ENCODE results near the gene KRTAP12-4. TPM values are rescaled to one million over a fixed set of nuclear protein-coding genes. Genes with fewer than 3 reads are reported as not detected.

Gene KRTAP12-4
- total RNA-seq, 1 donor from 2014 or later, result not detected

DNA sequence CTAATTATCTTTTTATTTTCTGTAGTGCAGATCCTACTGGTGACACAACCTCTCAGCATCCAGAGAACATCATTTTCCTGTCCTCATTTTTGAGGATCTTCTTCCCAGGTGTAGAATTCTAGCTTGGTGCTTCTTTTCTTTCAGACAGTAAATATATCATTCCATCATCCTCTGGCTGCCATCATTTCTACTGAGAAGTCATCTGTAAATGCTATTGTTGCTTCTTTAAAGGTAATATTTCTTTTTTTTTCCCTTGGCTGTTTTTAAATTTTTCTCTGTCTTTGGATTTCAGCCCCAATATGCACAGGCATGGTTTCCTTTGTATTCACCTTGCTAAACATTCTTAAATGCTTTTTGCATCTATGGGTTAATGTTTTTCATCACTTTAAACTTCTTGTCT is 30.9 kb downstream of the KRTAP12-4 start:
- Mint-ChIP-seq H3K27me3 (ENCODE audit: unreplicated experiment) (peaks cover 7% of the 10 kb centered on the region), H3K4me1 (ENCODE audit: unreplicated experiment) (peaks cover 3% of the 10 kb centered on the region), H3K9me3 (ENCODE audit: unreplicated experiment) (no peaks in the 10 kb centered on the region)

GRCh38 chr21:44619886-44620285 is 34.6 kb downstream of the KRTAP12-4 start:
- no peak for DNase-seq (ENCODE audit: low spot score)
- Mint-ChIP-seq H3K36me3 (ENCODE audit: low read depth, unreplicated experiment) (peaks cover 6% of the 10 kb centered on the region), H3K4me3 (ENCODE audit: unreplicated experiment) (no peak overlapping the region), H3K4me1 (ENCODE audit: unreplicated experiment) (peaks cover 7% of the 10 kb centered on the region), H3K27ac (ENCODE audit: unreplicated experiment) (no peak overlapping the region), H3K9me3 (ENCODE audit: unreplicated experiment) (no peaks in the 10 kb centered on the region), H3K27me3 (ENCODE audit: unreplicated experiment) (peaks cover 2% of the 10 kb centered on the region)
- TF ChIP-seq CTCF (IDR thresholded peaks at IDR 0.05; ENCODE audit: unreplicated experiment), result no peak

More for the DNA sequence above, 30.9 kb downstream of the KRTAP12-4 start:
- Mint-ChIP-seq H3K4me3 (ENCODE audit: unreplicated experiment) (no peak overlapping the region), H3K27ac (ENCODE audit: unreplicated experiment) (no peak overlapping the region), H3K36me3 (ENCODE audit: low read depth, unreplicated experiment) (peaks cover 7% of the 10 kb centered on the region)
- DNase-seq (ENCODE audit: low spot score), result no peak
- no peak for TF ChIP-seq CTCF (IDR thresholded peaks at IDR 0.05; ENCODE audit: unreplicated experiment)

DNA sequence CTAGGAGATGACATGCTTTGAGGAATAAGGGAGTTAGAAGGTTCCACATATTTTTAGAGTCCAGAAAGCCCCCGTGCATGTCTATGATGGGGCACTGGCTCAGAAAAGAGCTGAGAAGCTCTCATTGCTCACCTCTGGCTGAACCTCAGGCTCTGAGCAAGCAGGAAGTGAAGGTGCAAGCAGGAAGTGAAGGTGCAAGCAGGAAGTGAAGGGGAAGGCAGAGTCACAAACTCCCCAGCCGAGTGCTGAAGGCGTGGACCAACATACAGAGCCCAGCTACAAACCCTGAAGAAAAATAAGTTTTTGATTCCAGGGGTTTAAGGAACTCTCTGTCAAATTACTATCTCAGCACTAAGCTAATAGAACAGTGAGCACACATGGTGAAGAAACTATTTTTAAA is 35.5 kb downstream of the KRTAP12-4 start:
- TF ChIP-seq CTCF (IDR thresholded peaks at IDR 0.05; ENCODE audit: unreplicated experiment), result no peak
- no peak overlapping the region for H3K27ac Mint-ChIP-seq (ENCODE audit: unreplicated experiment)
- peaks cover 7% of the 10 kb centered on the region for H3K4me1 Mint-ChIP-seq (ENCODE audit: unreplicated experiment)
- no peak for DNase-seq (ENCODE audit: low spot score)
- H3K27me3 Mint-ChIP-seq (ENCODE audit: unreplicated experiment), result peaks cover 2% of the 10 kb centered on the region
- no peaks in the 10 kb centered on the region for H3K9me3 Mint-ChIP-seq (ENCODE audit: unreplicated experiment)
- no peak overlapping the region for H3K4me3 Mint-ChIP-seq (ENCODE audit: unreplicated experiment)
- no peaks in the 10 kb centered on the region for H3K36me3 Mint-ChIP-seq (ENCODE audit: low read depth, unreplicated experiment)

DNA sequence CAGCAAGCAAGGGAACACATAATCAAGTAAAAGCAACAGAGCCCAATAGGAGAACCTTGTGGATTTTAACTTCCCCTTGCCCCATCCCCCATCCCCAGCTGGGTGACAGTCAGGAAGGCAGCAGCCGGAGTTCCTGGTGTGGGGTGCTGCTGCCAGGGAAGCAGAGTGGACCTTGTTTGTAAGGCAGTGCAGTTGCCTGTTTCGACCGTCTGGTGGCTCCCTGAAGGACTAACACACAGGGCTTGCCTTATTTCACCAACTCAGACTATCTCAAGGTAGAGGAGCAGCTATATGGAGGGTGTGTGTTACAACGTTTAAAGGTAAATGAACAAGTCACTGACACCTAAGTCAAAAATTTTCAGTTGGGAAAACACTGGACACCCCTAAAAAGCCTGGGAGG is 36.0 kb downstream of the KRTAP12-4 start:
- TF ChIP-seq CTCF (IDR thresholded peaks at IDR 0.05; ENCODE audit: unreplicated experiment), result no peak
- DNase-seq (ENCODE audit: low spot score), result no peak
- Mint-ChIP-seq H3K27me3 (ENCODE audit: unreplicated experiment) (peaks cover 2% of the 10 kb centered on the region), H3K4me1 (ENCODE audit: unreplicated experiment) (peaks cover 7% of the 10 kb centered on the region), H3K27ac (ENCODE audit: unreplicated experiment) (no peak overlapping the region), H3K4me3 (ENCODE audit: unreplicated experiment) (no peak overlapping the region), H3K9me3 (ENCODE audit: unreplicated experiment) (no peaks in the 10 kb centered on the region), H3K36me3 (ENCODE audit: low read depth, unreplicated experiment) (no peaks in the 10 kb centered on the region)

GRCh38 chr21:44617071-44617501 is 37.4 kb downstream of the KRTAP12-4 start:
- no peak overlapping the region for H3K4me3 Mint-ChIP-seq (ENCODE audit: unreplicated experiment)
- TF ChIP-seq CTCF (IDR thresholded peaks at IDR 0.05; ENCODE audit: unreplicated experiment), result no peak
- H3K4me1 Mint-ChIP-seq (ENCODE audit: unreplicated experiment), result peaks cover 7% of the 10 kb centered on the region
- peaks cover 4% of the 10 kb centered on the region for H3K9me3 Mint-ChIP-seq (ENCODE audit: unreplicated experiment)
- H3K36me3 Mint-ChIP-seq (ENCODE audit: low read depth, unreplicated experiment), result peaks cover 4% of the 10 kb centered on the region
- DNase-seq (ENCODE audit: low spot score), result no peak
- peaks cover 4% of the 10 kb centered on the region for H3K27me3 Mint-ChIP-seq (ENCODE audit: unreplicated experiment)
- H3K27ac Mint-ChIP-seq (ENCODE audit: unreplicated experiment), result no peak overlapping the region

Measured in endothelial cell (in vitro differentiated cells).